HG03095 (cell line): Measurements from ENCODE around the gene ZNF275.
"Not testable (repeated sequence)": the region's sequence is repeated elsewhere in the genome, so short reads cannot be mapped to it uniquely, and the experiment has no call there.

ENCODE experiments used
- ATAC-seq: cut with Tn5 transposase; IDR thresholded peaks from one replicate; pipeline ENCODE4 v1.9.1; 2021; ENCODE audit warnings: moderate library complexity; ENCODE audit not compliant: unreplicated experiment

ZNF275 gene

GRCh38 chrX:153318811-153319210 is 15.1 kb upstream of the ZNF275 start:
- ATAC-seq, result no peak

DNA sequence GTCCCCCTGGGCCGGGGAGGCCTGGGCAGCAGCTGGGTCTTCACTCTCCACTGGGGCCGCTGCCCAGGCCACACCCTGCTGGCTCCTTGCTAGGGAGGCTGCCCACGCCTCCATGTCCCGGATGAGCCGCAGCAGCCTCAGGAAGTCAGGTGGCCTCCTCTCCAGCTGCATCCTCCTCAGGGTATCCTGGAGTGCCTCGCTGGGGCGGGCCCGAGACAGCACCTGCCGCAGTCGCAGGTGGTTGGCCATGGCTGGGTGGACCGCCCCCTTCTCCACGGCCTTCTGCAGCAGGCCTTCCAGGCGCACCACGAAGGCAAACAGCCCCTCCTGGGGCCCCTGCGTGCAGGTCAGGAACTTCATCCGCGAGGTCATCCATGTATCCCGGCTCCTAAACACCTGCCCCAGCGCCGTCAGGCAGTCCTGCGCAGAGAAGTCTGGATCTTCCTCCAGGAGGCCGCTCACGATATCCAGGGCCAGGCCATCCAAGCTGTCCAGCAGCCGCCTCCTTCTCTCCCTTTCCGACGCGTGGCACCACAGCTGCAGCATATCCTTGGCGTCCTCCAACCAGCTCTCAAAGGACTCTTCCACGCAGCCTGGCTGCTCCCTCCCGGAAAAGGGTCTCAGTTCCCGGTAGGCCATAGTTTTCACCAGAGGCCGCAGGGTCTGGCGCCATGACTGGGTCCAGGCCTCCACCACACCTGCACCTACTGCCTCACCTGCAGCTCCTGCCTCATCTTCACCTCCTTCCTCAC is 14.5 kb upstream of the ZNF275 start:
- no peak for ATAC-seq

DNA sequence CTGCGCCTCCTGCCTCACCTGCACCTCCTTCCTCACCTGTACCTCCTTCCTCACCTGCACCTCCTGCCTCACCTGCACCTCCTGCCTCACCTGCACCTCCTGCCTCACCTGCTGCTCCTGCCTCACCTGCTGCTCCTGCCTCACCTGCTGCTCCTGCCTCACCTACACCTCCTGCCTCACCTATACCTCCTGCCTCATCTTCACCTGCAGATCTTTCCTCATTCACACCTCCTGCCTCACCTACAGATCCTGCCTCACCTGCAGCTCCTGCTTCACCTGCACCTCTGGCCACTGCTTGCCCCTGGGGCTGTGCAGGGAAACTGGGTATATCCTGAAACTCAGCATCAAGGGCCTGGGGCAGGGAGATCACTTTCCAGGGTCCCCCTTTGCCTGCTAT is 13.9 kb upstream of the ZNF275 start:
- ATAC-seq, result not testable (repeated sequence)

DNA sequence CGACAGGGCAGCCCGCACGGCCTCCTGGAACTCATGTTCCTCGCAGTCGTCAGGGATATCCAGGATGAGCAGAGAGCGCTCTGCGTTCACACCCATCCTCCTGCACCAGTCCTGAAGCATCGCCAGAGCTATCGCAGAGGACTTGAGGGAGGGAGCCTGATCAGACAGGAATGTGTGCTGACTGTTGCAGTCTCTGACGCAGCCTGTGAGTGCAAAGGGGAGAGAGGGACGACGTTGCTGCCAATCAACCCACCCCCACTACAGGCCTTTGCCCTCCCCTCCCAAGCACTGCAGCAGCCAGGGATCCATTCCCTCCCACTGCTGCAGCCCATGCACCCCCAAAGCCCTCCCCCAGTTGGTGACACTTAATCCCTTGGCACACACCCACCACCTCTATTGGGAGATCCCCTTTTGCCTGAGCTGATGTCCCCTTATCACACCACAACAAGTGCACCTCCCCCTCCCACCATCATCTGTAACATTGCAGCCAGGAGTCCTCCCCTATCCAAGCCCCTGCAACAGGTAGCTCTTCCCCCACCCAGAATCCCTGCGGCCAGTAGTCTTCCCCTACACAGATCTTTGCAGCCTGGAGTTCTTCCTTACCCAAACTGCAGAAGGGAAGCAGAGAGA is 13.3 kb upstream of the ZNF275 start:
- ATAC-seq, result no peak

GRCh38 chrX:153321381-153322124 is 12.4 kb upstream of the ZNF275 start, which contains the start of gene PNMA6F:
Gene PNMA6F (minus strand): TSS chrX:153321767. CDS start chrX:153320674, 1,093 bp downstream.
- ATAC-seq, result no peak

GRCh38 chrX:153327561-153327960 is 6.4 kb upstream of the ZNF275 start:
- ATAC-seq, result no peak

DNA sequence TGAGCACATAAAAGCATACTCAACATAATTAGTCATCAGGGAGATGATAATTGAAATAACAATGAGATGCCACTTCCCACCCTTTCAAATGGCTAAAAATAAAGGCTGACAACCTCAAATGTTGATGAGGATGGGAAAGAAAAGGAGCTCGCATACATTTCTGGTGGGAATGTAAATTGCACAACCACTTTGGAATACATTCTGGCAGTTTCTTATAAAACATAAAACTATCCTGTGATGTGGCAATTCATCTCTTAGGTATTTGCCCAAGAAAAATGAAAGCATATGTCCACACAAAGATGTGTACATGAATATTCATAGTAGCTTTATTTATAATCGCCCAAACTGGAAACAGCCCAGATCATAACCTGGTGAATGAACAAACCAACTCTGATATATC is 687 bp upstream of the ZNF275 start:
- ATAC-seq, result no peak

GRCh38 chrX:153334654-153335295 is 822 bp downstream of the ZNF275 start:
- no peak for ATAC-seq

DNA sequence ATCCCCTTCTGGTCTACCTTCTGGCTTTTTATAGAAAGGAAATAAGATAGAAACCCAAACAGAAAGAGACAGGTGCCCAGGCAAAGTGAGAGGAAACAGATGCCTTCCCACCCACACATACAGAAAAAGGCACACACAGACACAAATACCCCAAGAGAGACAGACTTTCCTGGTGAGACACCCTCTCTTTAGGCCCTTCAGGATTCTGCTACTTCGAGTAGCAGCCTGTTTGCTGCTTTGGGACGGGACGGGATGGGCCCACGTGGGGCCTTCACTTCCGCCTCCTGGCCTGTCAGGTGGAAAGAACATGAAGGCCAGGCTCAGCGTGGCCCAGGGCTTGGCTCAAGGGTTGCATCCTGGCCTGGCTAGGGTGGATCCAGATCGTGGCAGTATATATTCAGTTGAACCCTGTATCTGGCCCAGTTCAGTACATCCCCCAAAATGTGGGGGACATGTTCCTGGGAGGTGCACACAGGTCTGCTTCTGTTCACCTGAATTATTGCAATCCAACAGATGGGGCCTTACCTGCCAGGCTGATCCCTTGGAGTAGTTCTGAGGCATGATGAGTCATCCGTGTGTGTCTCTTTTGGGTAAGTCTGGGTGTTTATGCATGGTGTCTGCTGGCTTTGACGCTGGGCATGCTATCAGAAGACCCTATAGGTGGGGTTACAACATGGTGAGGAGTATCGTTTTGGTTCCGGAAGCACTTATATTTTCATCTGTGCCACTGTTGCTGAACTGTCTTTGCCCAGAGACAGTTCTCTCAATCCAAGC is 2.4 kb downstream of the ZNF275 start:
- no peak for ATAC-seq

DNA sequence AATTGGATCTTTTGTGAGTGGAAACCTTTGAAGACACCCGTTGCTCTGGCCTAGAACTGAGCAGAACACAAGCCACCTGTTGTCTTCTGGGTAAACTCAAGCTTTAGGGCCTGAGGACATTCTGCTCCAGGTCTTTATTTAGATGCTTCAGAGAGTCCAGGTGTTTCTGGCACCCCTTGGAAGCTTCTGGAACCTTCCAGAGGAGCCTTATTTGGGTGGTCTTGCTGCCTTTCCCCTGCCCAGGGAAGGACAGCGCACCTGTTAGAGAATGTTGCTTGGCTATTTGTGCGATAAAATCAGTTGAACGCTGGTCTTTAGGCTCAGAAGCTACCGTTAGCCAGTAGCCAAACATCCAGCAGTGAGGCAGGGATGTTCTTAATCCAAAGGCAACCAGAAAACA is 3.0 kb downstream of the ZNF275 start:
- ATAC-seq, result no peak

DNA sequence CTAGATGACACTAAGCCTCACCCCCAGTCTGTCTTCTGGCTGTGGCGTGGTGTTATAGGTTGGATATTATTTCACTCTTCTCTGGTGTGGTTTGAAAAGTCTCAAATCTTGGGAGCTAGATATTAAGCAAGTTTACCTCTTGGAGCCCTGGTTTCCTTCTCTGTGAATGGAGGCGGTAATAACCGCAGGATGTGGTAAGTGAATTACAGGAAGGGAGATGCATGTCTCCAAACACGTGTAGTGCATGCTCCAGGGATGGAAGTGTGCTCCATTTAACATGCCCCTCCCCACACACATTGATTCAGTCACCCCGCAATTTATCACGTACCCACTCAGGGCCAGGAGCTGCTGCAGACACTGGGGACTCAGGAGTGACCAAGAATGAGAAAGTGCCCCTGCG is 4.9 kb downstream of the ZNF275 start:
- no peak for ATAC-seq

- no peak for ATAC-seq
Measured at GRCh38 chrX:153339662-153340061, 5.7 kb downstream of the ZNF275 start.

DNA sequence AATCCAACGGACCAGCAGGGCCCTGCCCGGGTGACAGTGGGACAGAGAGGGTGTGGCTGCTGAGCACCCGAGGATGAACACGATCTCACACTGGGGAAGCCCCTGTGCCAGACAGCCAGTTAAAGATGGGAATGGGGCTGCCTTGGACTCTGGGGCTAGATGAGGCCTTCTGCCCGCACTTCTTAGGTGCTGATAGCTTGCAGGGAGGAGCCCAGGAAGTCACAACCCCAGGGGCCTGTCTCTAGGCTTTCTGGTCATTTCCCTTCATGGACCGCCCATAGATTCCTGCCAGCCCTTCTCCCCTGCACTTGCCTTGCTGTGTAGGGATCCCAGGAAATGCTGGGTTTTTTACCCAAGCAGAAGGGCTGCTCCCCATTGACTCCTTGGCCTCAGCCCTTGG is 6.2 kb downstream of the ZNF275 start:
- no peak for ATAC-seq

DNA sequence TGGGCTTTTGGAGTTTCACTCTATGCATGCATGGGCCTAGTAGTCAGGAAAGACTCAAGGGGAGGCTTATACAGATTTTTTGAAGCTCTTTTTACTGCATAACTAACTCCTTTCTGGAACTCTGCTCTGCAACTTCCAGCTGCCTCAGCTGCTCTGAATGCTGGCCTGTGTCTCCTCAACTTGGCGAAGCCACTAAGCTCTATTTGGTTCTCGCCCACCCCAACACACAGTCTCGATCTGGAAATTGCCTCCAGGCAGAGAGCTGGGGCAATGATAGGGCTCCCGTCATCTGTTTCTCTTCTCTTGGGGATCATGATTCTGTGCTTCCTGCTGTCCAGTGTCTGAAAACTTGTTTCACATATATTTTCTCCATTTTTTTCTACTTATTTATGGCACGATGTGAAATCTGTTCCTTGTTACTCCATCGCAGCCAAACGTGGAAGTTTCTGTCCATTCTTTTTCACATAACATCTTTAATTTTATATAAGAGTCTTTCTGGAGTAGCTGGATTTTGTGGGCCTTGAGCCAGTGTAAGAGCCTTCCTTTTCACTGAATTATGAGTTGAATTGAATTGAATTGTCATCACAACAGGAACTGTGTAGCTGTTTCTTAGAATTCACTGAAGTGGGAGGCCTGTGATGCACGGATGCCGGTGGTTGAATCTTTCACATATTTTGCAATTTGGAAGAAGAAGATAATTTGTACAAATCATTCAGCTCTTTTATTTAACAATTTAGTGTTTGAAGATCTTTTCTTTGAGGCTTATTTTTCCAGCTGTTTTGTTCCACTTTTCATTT is 9.0 kb downstream of the ZNF275 start:
- no peak for ATAC-seq

DNA sequence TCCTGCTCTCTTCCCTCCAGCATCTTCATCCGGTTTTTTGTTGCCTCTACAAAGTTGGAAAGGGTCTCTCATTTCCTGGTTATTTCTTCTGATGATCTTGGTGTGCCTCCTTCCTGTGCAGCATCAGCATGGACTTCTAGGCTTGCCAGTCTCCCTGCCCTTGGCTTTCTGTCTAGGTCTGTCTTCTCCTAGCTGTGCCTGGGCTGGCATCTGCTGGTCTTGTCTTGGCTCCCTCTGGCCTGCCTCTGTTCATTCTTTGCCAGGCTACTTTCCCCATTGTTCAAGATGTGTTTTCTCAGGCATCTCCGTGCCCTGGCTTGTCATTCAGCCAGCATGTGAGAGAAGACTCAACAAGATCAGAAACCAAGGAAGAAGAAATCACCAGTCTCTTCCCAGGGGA is 9.7 kb downstream of the ZNF275 start:
- ATAC-seq, result no peak

DNA sequence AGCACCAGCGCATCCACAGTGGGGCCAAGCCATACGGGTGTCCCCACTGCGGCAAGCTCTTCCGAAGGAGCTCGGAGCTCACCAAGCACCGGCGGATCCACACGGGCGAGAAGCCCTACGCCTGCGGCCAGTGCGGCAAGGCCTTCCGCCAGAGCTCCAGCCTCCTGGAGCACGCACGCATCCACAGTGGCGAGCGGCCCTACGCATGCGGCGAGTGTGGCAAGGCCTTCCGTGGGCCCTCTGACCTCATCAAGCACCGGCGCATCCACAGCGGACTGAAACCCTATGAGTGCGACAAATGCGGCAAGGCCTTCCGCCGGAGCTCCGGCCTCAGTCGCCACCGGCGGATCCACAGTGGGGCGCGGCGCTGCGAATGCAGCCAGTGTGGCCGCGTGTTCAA is 13.6 kb downstream of the ZNF275 start:
- ATAC-seq, result no peak

GRCh38 chrX:153348421-153348820 is 14.5 kb downstream of the ZNF275 start:
- no peak for ATAC-seq

DNA sequence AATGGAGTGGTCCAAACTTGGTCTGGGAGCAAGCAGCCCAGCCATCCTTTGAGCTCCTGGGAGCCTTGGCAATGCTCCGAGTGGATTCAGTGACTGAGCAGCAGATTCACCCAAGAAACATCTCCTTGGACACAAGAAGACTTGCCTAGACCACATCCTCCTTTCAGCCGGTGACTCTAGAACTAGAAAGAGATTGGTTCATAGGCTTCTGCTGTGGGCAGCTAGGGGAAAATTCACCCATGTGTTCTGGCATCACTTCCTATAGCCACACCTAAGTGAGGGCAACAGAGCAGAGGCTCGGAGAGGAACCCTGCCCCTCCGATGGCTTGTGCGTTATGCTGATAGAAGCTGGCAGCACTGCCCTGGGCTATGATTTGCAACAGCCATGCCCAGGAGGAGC is 16.0 kb downstream of the ZNF275 start:
- ATAC-seq, result no peak

- no peak for ATAC-seq
Measured at GRCh38 chrX:153351981-153352380, 18.0 kb downstream of the ZNF275 start.

DNA sequence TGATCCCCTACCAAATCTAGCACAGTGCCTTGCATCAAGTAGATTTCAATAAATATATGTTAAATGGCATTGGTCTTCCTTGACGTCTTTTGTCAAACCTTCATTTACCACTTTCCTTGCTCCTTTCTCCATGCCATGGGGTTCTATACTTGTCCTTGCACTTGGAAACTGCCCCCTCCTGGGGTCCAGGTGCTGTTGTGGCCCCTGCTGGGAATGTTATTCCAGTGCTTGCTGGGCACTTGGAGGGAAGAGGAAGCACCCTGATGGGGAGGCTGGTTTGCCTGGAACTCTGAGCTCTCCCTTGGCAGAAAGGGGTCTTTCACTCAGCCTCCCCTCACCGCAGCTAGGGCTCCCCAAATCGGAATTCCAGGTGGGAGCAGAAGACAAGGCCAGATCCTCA is 18.9 kb downstream of the ZNF275 start:
- no peak for ATAC-seq
